Measurements from ENCODE around the gene OR1L6.

DNA sequence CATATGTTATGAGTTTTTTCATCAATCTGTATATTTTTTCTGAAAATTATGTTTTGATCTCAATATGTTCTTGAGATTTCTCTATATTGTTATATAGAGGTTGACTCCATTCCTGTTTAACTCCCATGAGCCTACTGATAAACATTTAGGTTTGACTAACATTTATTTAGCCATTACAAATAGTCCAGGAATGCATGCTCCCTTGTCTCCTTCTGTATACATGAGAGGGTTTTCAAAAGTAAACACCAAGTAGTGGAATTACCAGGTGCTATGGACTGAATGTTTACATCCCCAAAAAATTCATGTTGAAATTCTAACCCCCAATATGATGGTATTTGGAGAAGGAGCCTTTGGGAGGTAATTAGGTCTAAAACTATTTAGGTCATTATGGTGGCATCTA, 43.2 kb downstream of the OR1L6 start:
- TF ChIP-seq RAD21 (IDR thresholded peaks at IDR 0.05; ENCODE audit: low read depth) (no peak), TAF1 (IDR thresholded peaks at IDR 0.05; ENCODE audit: low read depth) (no peak), TEAD4 (IDR thresholded peaks at IDR 0.05) (no peak), EP300 (IDR thresholded peaks at IDR 0.05; ENCODE audit: borderline replicate concordance) (no peak), CREB1 (IDR thresholded peaks at IDR 0.05; ENCODE audit: low read depth) (no peak), ZBTB7A (IDR thresholded peaks at IDR 0.05; ENCODE audit: low read depth) (no peak), FOXM1 (IDR thresholded peaks at IDR 0.05; ENCODE audit: borderline replicate concordance, low read depth) (no peak), CEBPB (IDR thresholded peaks at IDR 0.05) (no peak), EGR1 (IDR thresholded peaks at IDR 0.05) (no peak), TCF12 (IDR thresholded peaks at IDR 0.05; ENCODE audit: low read depth) (no peak)
- TF ChIP-seq, protein P1, sequence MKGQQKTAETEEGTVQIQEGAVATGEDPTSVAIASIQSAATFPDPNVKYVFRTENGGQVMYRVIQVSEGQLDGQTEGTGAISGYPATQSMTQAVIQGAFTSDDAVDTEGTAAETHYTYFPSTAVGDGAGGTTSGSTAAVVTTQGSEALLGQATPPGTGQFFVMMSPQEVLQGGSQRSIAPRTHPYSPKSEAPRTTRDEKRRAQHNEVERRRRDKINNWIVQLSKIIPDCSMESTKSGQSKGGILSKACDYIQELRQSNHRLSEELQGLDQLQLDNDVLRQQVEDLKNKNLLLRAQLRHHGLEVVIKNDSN (IDR thresholded peaks at IDR 0.05): no peak
- TF ChIP-seq, protein P2, sequence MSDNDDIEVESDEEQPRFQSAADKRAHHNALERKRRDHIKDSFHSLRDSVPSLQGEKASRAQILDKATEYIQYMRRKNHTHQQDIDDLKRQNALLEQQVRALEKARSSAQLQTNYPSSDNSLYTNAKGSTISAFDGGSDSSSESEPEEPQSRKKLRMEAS (IDR thresholded peaks at IDR 0.05): no peak
- TF ChIP-seq, protein P3, sequence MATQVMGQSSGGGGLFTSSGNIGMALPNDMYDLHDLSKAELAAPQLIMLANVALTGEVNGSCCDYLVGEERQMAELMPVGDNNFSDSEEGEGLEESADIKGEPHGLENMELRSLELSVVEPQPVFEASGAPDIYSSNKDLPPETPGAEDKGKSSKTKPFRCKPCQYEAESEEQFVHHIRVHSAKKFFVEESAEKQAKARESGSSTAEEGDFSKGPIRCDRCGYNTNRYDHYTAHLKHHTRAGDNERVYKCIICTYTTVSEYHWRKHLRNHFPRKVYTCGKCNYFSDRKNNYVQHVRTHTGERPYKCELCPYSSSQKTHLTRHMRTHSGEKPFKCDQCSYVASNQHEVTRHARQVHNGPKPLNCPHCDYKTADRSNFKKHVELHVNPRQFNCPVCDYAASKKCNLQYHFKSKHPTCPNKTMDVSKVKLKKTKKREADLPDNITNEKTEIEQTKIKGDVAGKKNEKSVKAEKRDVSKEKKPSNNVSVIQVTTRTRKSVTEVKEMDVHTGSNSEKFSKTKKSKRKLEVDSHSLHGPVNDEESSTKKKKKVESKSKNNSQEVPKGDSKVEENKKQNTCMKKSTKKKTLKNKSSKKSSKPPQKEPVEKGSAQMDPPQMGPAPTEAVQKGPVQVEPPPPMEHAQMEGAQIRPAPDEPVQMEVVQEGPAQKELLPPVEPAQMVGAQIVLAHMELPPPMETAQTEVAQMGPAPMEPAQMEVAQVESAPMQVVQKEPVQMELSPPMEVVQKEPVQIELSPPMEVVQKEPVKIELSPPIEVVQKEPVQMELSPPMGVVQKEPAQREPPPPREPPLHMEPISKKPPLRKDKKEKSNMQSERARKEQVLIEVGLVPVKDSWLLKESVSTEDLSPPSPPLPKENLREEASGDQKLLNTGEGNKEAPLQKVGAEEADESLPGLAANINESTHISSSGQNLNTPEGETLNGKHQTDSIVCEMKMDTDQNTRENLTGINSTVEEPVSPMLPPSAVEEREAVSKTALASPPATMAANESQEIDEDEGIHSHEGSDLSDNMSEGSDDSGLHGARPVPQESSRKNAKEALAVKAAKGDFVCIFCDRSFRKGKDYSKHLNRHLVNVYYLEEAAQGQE (IDR thresholded peaks at IDR 0.05; ENCODE audit: low read depth): no peak
